Renal cortex interstitium (tissue), 11 donors: ENCODE measurements around the gene KCND3. TPM values are rescaled to one million over a fixed set of nuclear protein-coding genes. Genes with fewer than 3 reads are reported as not detected.
A peak's percentile ranks its signal among the peaks of the same experiment; 100 is the strongest.

Source experiments
- DNase-seq, 11 donors: peaks; one replicate each; pipeline ENCODE4 v3.0.0-alpha.2; 2013; ENCODE audit warnings: low read depth in 9 of 11, low spot score in 4 of 11; ENCODE audit errors: extremely low read depth in 1 of 11
- polyA plus RNA-seq, 3 donors: library from polyadenylated mRNA; unstranded; fragments of 120-200 nt; gene quantifications; one replicate each; pipeline ENCODE4 v1.2.1, GENCODE V29; 2013; ENCODE audit not compliant: insufficient read length in 3 of 3

Gene KCND3
- polyA plus RNA-seq, 3 donors: 1.2 to 1.7 (median 1.5) TPM

GRCh38 chr1:111934106-111934852 is 55.2 kb downstream of the KCND3 start:
- no peak for DNase-seq

DNA sequence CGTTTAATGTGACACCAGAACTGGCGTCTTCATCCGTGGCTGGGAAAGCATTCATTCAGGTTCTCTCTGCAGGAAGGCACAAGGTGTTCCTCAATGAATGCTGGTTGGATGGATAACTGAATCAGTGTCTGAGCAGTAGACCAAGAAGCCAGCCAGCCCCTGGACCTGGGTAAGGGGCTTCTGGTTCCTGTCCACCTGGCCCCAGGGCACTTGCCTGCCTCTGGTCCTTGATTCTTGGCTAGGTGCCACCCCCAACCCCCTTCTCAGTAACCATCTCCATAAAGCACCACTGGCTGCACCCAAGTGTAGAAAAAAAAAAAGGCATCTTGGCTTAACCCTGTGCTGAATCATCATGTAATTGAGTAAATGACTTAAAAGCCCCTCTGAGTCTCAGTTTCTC is 59.1 kb downstream of the KCND3 start:
- DNase-seq: no peak

DNA sequence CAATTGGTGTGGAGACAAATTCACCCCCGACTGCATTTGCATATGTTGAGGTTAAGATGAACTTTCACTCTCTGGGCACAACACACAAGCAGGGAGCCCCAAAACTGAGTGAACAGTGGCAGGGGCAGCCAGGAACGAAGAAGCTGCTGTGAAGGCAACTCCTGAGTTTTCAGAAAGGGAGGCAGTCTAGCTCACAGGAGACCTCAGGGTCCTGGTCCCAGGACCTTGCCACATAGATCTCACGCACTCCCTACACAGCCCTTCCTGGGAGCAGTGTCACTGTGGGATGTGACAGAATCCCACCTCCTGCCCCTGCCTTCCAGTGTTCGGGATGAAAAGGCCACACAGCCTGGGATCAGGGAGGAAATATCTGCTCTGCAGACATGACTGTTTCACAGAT is 60.9 kb downstream of the KCND3 start:
- DNase-seq: no peak

DNA sequence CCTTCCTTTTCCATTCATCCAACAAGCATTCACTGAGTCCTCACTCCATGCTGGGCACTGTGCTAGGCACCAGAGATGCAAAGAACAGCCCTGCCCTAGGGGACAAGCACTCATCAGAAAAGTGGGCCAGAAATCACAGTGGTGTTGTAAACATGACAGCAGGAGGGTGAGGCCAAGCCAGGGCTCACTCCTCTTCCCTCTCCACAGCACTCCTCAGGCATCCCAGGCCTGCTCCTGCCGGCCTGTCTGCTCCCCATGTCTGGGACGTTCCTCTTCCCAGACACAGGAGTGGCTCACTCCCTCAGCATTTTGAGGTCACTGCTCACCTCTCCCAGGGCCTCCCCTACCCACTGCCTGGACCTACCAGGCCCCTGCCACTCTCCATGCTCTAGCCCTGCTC is 61.8 kb downstream of the KCND3 start:
- no peak for DNase-seq

GRCh38 chr1:111924786-111925185 is 64.7 kb downstream of the KCND3 start:
- DNase-seq: no peak

DNA sequence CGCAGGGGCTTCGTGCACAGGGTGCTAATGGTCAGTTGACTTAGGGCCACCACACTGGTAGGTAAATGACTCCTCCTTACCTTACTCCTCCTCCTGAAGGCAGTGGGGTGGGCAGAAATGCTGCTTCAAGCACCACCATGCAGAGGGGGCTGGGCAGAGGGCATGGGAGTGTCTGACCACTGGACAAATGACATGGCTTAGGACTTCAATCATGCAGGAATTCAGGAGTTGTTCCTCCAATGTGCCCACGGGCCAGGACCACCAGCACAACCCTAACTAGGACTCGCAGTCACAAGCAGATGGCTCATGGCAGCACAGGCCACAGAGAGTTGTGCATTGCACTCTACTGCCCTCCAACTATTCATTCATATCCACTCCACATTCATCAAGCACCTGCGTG is 65.7 kb downstream of the KCND3 start:
- no peak for DNase-seq

- no peak for DNase-seq
Observed at GRCh38 chr1:111921948-111922347, 67.5 kb downstream of the KCND3 start.

DNA sequence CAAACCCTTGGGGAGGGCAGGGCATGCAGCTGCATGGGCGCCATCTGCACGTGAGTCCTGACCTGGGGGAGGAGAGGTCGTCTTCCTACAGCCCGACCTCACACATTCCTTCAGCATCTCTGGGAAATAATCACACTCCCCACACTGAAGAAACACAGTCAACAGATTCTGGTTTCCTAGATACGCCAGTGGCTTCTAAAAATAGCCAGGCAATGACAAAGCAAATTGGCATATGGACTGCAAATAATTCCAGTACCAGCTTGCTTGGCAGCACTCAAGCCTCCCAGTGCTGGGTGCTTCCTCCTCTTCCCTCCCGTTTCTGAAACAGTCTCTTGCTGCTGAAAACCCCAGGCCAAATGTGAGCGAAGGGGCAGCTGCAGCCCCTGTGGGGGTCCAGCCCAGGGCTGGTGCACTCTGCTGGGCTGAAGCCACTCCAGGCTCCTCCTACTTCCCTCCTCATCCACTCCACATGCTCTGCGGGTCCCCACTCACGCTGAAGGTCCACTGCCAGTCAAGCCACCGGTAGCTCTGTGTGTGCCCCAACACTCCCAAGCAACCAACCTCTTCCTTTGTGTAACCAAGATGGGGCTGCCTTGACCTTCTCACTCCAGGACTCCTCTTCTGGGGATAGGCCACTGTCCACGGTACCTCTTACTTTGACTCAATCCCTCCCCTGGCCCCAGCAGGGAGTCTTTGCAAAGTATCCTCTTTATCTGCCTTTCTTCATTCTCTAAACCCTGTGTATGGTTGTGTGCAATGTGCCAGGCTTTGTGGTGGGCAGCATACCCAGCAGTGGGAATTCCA is 69.0 kb downstream of the KCND3 start:
- DNase-seq: peak in 1 of 11 donors; percentile 40

GRCh38 chr1:111911776-111912515 is 77.5 kb downstream of the KCND3 start:
- DNase-seq: no peak

- DNase-seq: no peak
Observed at GRCh38 chr1:111911061-111911460, 78.4 kb downstream of the KCND3 start.

DNA sequence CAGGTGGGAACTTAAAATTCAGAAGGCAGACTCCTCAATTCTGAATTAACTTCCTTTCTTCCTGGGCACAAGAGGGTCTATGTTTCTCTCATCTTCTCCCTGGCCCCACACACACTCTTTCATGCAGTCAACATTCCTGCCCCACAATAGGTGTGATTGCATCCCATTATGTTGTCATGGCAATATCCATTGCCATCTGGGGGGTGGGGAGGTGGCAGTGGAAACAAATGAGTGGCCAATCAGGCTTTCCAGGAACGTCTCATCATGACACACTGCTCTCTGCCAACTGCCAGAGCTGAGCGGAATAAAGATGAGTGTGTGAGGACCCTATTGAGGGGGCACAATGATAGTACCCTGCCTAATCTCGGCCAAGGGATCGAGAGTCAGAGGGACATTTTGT is 80.4 kb downstream of the KCND3 start:
- DNase-seq: no peak

- no peak for DNase-seq
Observed at GRCh38 chr1:111908011-111908621, 81.4 kb downstream of the KCND3 start.

DNA sequence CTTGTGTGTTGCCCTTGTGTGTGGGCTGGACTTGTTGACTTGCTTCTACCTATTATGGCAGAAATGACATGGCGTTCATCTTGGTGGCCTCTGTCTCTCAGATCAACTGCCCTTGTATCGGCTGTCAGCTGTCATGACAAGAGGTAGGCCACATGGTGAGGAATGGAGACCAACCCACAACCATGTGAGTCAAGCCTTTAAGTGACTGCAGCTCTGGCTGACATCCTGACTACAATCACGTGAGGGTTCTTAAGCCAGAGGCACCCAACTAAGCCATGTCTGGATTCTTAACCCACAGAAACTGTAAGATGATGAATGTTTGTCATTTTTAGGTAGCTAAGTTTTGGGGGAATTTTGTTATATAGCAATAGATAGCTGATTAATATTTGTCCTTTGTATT is 82.1 kb downstream of the KCND3 start:
- no peak for DNase-seq

GRCh38 chr1:111906816-111907215 is 82.7 kb downstream of the KCND3 start:
- no peak for DNase-seq

GRCh38 chr1:111906111-111906510 is 83.4 kb downstream of the KCND3 start:
- DNase-seq: no peak

- peak in 2 of 11 donors; percentile 3 to 4 for DNase-seq
Observed at GRCh38 chr1:111904478-111905218, 84.8 kb downstream of the KCND3 start.

DNA sequence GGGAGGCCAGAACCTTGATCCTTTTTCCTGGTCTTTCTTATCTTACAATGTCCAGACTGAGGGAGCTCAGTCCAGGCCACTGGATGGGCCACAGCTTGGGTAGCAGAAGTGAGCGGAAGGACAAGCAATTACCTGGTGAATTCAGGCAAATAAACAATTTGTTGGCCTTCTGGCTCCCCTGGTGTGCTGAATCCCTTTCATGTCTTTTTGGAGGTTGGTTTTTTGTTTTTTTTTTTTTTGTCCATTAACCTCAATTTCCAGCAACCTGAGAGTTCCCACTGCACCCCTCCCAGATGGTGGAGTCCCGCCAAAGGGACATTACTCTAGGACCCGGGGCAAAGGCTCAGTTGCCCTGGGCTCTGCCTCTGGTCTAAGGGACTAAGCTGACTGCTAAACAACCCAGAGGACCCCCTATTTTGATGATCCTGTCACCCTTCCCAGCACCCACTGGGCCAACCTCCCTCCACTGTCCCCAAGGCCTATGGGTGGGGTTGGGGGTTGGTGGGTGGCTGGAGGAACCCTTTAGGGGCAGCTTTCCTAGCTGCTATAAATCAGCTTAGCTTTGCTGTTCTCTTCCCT is 85.5 kb downstream of the KCND3 start:
- no peak for DNase-seq

DNA sequence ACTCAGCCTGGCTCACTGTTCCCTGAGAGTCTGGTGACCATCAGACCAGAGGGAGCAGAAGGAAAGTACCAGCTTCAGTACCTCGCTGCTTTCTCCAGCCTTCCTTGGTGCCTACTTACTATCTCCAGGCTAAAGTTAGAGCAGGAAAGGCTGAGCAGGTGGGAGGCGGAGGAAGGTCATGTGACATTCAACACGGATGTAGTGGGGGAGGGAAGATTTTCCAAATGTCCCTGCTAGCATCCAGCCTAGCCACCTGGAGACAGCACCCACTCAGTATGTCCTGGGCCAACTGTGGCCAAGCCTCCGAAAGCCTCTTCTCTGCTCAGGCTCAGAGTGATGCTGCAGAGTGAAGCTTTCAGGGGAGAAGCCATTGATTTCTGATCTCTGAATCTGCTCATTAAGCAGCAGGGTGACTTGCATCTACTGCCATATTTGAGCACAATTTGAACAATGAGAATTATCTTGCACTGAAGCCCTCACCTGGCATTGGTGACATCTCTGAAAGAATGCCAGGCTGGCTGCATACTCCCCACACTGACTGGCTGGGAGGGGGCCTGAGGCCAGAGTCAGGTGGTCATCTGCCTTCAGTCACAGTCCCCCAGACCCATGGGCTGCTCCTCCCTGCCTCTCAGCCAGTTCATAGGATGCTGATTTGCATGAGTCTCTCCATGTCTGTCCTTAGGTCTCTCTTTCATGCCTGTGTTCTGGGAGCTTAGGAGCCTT is 86.2 kb downstream of the KCND3 start:
- no peak for DNase-seq
